22Rv1 (cell line): Measurements from ENCODE around the gene AHCYL1.

Experiments used
- H3K27ac ChIP-seq: fragments of 450-650 bp; 2 replicates; pipeline ENCODE4 v1.5.1; 2017
- ZFX ChIP-seq: fragments of 450-650 bp; IDR thresholded peaks from 2 replicates; pipeline ENCODE4 v1.6.1; 2017; ENCODE audit warnings: antibody characterized with exemption, borderline replicate concordance
- TF ChIP-seq, protein P1 (sequence below): fragments of 450-650 bp; IDR thresholded peaks from 2 replicates; pipeline ENCODE4 v1.5.1; 2017; ENCODE audit warnings: mild to moderate bottlenecking

Gene AHCYL1

DNA sequence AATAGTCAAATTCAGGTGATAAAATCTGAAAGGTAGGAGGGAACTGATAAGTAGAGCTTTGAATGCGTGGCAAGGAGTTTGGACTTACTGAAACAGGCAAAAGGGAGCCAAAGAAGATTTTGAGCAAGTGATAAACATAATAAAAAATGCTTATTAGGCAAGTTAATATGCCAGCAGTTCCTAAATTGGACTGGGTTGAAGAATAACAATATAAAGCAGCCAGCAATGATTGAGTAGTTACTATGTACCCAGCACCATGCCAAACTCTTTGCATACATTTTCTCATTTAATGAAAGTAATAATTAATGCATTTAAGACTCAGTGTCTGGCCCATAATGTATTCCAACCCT, 23.8 kb upstream of the AHCYL1 start:
- TF ChIP-seq, protein P1, sequence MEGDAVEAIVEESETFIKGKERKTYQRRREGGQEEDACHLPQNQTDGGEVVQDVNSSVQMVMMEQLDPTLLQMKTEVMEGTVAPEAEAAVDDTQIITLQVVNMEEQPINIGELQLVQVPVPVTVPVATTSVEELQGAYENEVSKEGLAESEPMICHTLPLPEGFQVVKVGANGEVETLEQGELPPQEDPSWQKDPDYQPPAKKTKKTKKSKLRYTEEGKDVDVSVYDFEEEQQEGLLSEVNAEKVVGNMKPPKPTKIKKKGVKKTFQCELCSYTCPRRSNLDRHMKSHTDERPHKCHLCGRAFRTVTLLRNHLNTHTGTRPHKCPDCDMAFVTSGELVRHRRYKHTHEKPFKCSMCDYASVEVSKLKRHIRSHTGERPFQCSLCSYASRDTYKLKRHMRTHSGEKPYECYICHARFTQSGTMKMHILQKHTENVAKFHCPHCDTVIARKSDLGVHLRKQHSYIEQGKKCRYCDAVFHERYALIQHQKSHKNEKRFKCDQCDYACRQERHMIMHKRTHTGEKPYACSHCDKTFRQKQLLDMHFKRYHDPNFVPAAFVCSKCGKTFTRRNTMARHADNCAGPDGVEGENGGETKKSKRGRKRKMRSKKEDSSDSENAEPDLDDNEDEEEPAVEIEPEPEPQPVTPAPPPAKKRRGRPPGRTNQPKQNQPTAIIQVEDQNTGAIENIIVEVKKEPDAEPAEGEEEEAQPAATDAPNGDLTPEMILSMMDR, result no peak
- TF ChIP-seq ZFX, result no peak
- H3K27ac ChIP-seq, result peak overlapping the region; percentile 94

DNA sequence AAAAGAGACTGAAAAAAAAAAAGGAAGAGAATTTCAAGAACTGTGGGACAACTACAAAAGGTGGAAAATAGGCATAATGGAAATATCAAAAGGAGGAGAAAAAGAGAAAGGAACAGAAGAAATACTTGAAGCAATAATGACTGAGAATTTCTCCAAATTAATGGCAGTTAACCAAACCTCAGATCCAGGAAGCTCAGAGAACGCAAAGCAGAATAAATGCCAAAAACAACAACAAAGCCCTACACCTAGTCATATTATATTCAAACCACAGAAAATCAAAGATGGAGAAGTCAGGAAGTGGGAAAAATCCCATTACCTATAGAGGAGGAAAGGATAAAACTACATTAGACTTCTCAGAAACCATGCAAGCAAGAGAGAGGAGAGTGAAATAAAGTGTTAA, 20.7 kb upstream of the AHCYL1 start:
- TF ChIP-seq ZFX, result no peak
- TF ChIP-seq, protein P1, result no peak
- H3K27ac ChIP-seq, result no peak overlapping the region

DNA sequence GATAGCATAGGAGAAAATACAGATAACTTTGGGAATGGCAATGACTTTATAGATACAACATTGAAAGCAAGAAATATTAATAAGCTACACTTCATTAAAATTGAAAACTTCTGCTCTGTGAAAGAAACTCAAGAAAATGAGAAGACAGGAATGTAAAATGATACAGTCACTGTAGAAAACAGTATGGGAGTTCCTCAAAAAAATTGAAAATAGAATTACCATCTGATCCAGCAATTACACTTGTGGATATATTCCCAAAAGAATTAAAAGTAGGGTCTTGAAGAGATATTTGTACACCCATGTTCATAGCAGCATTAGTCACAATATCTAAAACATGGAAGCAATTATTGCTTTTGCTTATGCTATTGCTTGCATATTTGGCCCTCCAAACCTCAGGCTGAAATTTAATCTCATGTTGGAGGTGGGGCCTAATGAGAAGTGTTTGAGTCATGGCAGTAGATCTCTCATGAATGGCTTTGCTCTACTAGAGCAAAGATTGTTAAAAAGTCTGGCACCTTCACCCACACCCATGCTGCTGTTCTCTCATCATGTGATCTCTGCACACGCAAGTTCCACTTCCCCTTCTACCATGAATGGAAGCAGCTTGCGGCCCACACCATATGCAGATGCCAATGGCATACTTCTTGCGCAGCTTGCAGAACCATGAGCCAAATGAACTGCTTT, 15.3 kb upstream of the AHCYL1 start:
- H3K27ac ChIP-seq, result no peak overlapping the region
- TF ChIP-seq, protein P1, result no peak
- no peak for TF ChIP-seq ZFX

DNA sequence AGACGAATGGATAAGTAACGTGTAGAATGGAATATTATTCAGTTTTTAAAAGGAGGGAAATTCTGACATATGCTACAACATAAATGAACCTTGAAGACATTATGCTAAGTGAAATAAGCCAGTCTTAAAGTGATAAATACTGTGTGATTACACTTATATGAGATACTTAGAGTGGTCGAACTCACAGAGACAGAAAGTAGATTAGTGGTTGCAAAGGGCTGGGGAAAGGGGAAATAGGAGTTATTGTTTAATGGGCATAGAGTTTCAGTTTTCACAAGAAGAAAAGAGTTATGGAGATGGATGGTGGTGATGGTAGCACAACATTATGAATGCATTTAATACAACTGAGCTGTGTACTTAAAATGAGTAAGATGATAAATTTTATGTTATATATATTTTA, 14.7 kb upstream of the AHCYL1 start:
- H3K27ac ChIP-seq, result no peak overlapping the region
- TF ChIP-seq, protein P1, result no peak
- TF ChIP-seq ZFX, result no peak

DNA sequence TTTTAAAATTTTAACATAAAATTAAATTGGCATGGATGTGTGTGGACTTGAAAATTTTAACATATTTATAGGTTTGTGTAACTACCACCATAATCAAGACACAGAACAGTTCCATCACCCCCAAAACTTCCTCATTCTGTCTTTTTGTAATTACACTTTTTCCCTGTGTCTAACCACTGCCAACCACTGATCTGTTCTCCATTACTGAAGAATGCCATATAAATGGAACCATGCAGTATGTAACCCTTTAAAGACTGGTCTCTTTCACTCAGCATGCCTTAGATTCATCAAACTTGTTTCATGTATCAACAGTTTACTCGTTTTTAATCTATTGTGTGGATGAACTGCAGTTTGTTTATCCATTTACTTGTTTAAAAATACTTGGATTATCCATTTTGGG, 13.0 kb upstream of the AHCYL1 start:
- no peak overlapping the region for H3K27ac ChIP-seq
- TF ChIP-seq, protein P1, result no peak
- no peak for TF ChIP-seq ZFX

DNA sequence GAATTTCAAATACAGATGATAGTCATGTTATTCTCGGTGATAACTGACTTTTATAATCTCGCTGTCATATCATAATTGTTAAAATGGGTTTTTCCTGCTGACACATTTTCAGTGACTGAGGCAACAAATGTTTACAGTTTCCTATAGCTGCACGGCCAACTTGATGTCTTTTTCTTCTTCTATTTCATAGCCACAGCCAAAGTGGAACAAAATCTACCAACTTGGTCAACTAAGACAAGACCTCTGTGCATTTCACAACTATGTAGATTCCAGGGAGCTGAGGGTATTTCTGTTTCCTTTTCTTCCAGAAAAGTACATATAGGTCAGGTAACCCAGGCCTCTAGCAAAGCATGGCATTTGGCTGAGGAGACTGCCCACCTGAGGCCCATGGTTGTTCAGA, 10.4 kb upstream of the AHCYL1 start:
- H3K27ac ChIP-seq, result no peak overlapping the region
- TF ChIP-seq, protein P1, result no peak
- no peak for TF ChIP-seq ZFX

DNA sequence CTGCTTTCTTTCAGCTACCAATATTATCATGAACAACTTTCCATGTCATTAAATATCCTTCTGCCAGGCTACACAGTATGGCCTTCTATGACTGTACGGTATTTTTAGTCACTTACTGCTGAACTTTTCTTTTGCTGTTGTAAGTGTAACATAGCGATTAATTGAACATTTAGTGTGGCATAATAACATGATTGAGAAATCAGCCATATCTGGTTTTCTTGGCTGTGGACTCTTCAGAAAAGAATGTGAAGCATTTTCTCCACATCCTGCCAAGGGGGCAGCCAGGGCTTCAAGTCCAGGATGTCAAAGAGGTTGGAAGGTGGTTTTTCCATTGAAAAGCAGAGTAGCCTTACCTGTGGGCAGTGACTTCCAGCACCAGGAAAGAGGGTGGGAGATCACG, 8.8 kb upstream of the AHCYL1 start:
- no peak for TF ChIP-seq ZFX
- TF ChIP-seq, protein P1, result no peak
- no peak overlapping the region for H3K27ac ChIP-seq
